ENCODE results near the gene OR2H2. TPM values are rescaled to one million over a fixed set of nuclear protein-coding genes. Genes with fewer than 3 reads are reported as not detected.

Gene OR2H2
- total and polyA plus RNA-seq, 2 donors: under 0.01 TPM; not detected in 1

GRCh38 chr6:29624520-29624961 lies 39.6 kb downstream of the OR2H2 start:
- H3K4me3 ChIP-seq (ENCODE audit: low read length in 2 of 2): no peak overlapping the region
- WGBS: 94% methylated on average over 3 of the region's 3 CpGs
- H3K27me3 ChIP-seq (ENCODE audit: control insufficient read depth in 2 of 2, insufficient read depth in 1 of 2, low read length in 1 of 2): peaks cover 23 to 62% of the 10 kb centered on the region in 2 donors
- H3K27ac ChIP-seq (ENCODE audit: low read depth in 1 of 2, low read length in 1 of 2): no peak overlapping the region
- no peaks in the 10 kb centered on the region for H3K9me3 ChIP-seq (ENCODE audit: control insufficient read depth in 2 of 2, insufficient read depth in 1 of 2, low read length in 1 of 2)
- peaks cover 3 to 9% of the 10 kb centered on the region in 2 donors for H3K4me1 ChIP-seq (ENCODE audit: control insufficient read depth in 2 of 2, insufficient read depth in 2 of 2, low read length in 2 of 2)
- DNase-seq (ENCODE audit: low read depth in 6 of 9, low spot score in 9 of 9): no peak
- H3K36me3 ChIP-seq (ENCODE audit: control insufficient read depth in 2 of 2, insufficient read depth in 2 of 2, low read length in 1 of 2): no peaks in the 10 kb centered on the region

DNA sequence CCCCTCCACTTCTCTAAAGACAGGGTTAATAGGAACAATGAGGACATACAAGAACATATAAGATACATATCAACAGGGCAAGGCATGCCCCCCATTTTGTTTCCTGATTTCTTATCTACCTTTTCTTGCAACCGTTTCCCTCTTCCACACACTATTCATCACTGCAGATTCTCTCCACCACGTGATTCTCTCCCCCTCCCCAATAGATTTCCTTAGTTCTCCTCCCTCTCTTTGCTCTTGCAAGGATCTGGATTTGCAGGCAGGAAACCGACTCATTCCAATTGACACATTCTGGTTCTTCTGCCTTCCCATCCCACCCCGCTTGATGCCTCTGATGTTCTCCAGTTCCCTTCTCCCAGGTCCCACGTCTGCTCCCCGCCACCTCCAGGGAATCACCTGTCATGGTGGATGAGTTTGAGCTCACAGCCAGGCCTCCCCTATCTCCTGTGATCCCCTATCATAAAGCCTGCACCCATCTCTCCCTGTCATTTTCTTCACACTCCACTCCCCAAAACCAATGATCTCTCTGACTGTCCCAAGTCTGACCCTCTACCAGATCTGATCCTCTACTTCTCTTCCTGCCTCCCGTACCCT lies 40.5 kb downstream of the OR2H2 start:
- 71% methylated on average over 7 of the region's 7 CpGs for WGBS

GRCh38 chr6:29626948-29627754 lies 42.2 kb downstream of the OR2H2 start:
- DNase-seq (ENCODE audit: low read depth in 6 of 9, low spot score in 9 of 9): no peak
- no peak overlapping the region for H3K27ac ChIP-seq (ENCODE audit: low read depth in 1 of 2, low read length in 1 of 2)
- 37% methylated on average over 31 of the region's 31 CpGs for WGBS

More for the DNA sequence above, 40.5 kb downstream of the OR2H2 start:
- Histone ChIP-seq H3K27ac (ENCODE audit: low read depth in 1 of 2, low read length in 1 of 2) (no peak overlapping the region), H3K36me3 (ENCODE audit: control insufficient read depth in 2 of 2, insufficient read depth in 2 of 2, low read length in 1 of 2) (no peaks in the 10 kb centered on the region), H3K9me3 (ENCODE audit: control insufficient read depth in 2 of 2, insufficient read depth in 1 of 2, low read length in 1 of 2) (no peaks in the 10 kb centered on the region), H3K4me1 (ENCODE audit: control insufficient read depth in 2 of 2, insufficient read depth in 2 of 2, low read length in 2 of 2) (peaks cover 3 to 9% of the 10 kb centered on the region in 2 donors), H3K4me3 (ENCODE audit: low read length in 2 of 2) (no peak overlapping the region), H3K27me3 (ENCODE audit: control insufficient read depth in 2 of 2, insufficient read depth in 1 of 2, low read length in 1 of 2) (peaks cover 24 to 71% of the 10 kb centered on the region in 2 donors)
- DNase-seq (ENCODE audit: low read depth in 6 of 9, low spot score in 9 of 9): no peak

GRCh38 chr6:29627755-29628418 lies 43.0 kb downstream of the OR2H2 start:
- peaks cover 32 to 95% of the 10 kb centered on the region in 2 donors for H3K27me3 ChIP-seq (ENCODE audit: control insufficient read depth in 2 of 2, insufficient read depth in 1 of 2, low read length in 1 of 2)
- no peak overlapping the region for H3K27ac ChIP-seq (ENCODE audit: low read depth in 1 of 2, low read length in 1 of 2)
- WGBS: 2% methylated on average over 51 of the region's 51 CpGs
- peak overlapping the region; percentile 37 to 60 for H3K4me3 ChIP-seq (ENCODE audit: low read length in 2 of 2)
- peak in 2 of 9 donors; percentile 8 to 25 for DNase-seq (ENCODE audit: low read depth in 6 of 9, low spot score in 9 of 9)
- H3K36me3 ChIP-seq (ENCODE audit: control insufficient read depth in 2 of 2, insufficient read depth in 2 of 2, low read length in 1 of 2): no peaks in the 10 kb centered on the region
- peaks cover 6 to 14% of the 10 kb centered on the region in 2 donors for H3K4me1 ChIP-seq (ENCODE audit: control insufficient read depth in 2 of 2, insufficient read depth in 2 of 2, low read length in 2 of 2)
- no peaks in the 10 kb centered on the region for H3K9me3 ChIP-seq (ENCODE audit: control insufficient read depth in 2 of 2, insufficient read depth in 1 of 2, low read length in 1 of 2)

More at GRCh38 chr6:29626948-29627754, 42.2 kb downstream of the OR2H2 start:
- Histone ChIP-seq H3K27me3 (ENCODE audit: control insufficient read depth in 2 of 2, insufficient read depth in 1 of 2, low read length in 1 of 2) (peaks cover 32 to 88% of the 10 kb centered on the region in 2 donors), H3K36me3 (ENCODE audit: control insufficient read depth in 2 of 2, insufficient read depth in 2 of 2, low read length in 1 of 2) (no peaks in the 10 kb centered on the region), H3K4me3 (ENCODE audit: low read length in 2 of 2) (peak overlapping the region; percentile 26 to 60), H3K4me1 (ENCODE audit: control insufficient read depth in 2 of 2, insufficient read depth in 2 of 2, low read length in 2 of 2) (peaks cover 5 to 12% of the 10 kb centered on the region in 2 donors), H3K9me3 (ENCODE audit: control insufficient read depth in 2 of 2, insufficient read depth in 1 of 2, low read length in 1 of 2) (no peaks in the 10 kb centered on the region)

DNA sequence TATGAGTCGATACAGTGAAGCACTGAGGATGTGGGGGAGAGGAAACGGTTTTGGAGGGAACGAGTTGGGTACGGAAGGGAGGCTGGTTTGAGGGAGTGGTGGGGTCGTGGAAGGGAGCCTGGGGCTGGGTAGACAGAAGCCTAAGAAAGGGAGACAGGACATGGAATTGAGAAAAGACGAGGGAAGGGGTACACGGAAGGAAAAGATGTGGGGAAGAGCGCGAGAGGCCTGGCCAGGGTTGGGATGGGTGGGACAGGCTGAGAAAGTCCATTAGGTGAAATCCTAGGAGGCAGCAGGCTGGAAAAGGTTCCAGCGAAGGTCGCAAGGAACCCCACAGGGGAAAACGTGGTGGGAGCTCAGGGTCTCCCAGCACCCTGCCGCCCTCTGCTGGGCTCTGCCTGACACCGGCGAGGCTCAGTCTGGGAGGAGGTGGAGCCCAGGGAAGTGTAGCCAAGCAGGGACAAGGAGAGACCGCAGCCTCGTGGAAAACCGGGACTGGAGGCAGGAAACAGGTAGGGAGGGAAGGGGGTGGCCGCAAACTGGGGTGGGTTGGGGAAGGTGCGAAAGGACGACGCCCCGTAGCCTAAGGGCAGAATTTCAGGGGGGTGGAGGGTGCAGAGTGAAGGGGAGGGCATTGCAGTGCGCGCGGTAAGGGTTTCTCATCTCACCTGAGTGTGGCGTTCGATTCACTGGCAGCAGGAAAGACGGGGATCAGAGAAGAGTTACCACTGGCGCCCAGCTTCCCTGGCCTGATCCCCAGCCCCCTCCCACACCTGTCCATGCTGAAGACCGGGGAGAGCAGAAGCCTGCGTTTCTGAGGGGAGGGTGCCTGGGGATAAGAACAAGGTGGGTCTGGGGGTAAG lies 43.7 kb downstream of the OR2H2 start:
- peak in 2 of 9 donors; percentile 28 to 32 for DNase-seq (ENCODE audit: low read depth in 6 of 9, low spot score in 9 of 9)

DNA sequence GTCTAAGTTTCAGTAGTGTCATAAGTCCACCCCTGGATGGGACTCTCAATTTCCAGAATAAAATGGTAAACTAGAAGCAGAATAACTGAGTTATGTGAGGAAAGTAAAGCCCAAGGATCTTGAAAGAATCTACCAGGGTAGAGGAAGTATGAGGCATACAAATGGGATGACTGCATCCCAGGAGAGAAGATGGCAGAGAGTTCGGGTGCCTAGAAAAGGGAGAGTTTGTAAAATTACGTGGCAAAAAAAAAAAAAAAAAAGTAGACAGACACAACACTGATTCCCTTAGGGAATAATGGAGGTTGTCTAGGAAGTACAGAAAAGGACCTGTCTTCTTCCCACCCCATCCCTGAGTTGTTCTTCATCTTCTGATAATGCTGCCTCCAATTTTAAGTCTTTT lies 44.6 kb downstream of the OR2H2 start:
- DNase-seq (ENCODE audit: low read depth in 6 of 9, low spot score in 9 of 9): no peak
- 93% methylated on average over 2 of the region's 2 CpGs for WGBS
- no peak overlapping the region for H3K27ac ChIP-seq (ENCODE audit: low read depth in 1 of 2, low read length in 1 of 2)
- no peaks in the 10 kb centered on the region for H3K9me3 ChIP-seq (ENCODE audit: control insufficient read depth in 2 of 2, insufficient read depth in 1 of 2, low read length in 1 of 2)
- peaks cover 6 to 16% of the 10 kb centered on the region in 2 donors for H3K4me1 ChIP-seq (ENCODE audit: control insufficient read depth in 2 of 2, insufficient read depth in 2 of 2, low read length in 2 of 2)
- peaks cover 35 to 98% of the 10 kb centered on the region in 2 donors for H3K27me3 ChIP-seq (ENCODE audit: control insufficient read depth in 2 of 2, insufficient read depth in 1 of 2, low read length in 1 of 2)
- H3K4me3 ChIP-seq (ENCODE audit: low read length in 2 of 2): no peak overlapping the region
- H3K36me3 ChIP-seq (ENCODE audit: control insufficient read depth in 2 of 2, insufficient read depth in 2 of 2, low read length in 1 of 2): no peaks in the 10 kb centered on the region

More for the DNA sequence above, 43.7 kb downstream of the OR2H2 start:
- H3K4me3 ChIP-seq (ENCODE audit: low read length in 2 of 2): peak overlapping the region; percentile 37 to 60
- H3K36me3 ChIP-seq (ENCODE audit: control insufficient read depth in 2 of 2, insufficient read depth in 2 of 2, low read length in 1 of 2): no peaks in the 10 kb centered on the region
- 2% methylated on average over 32 of the region's 32 CpGs for WGBS
- peaks cover 35 to 97% of the 10 kb centered on the region in 2 donors for H3K27me3 ChIP-seq (ENCODE audit: control insufficient read depth in 2 of 2, insufficient read depth in 1 of 2, low read length in 1 of 2)
- H3K27ac ChIP-seq (ENCODE audit: low read depth in 1 of 2, low read length in 1 of 2): no peak overlapping the region
- peaks cover 6 to 16% of the 10 kb centered on the region in 2 donors for H3K4me1 ChIP-seq (ENCODE audit: control insufficient read depth in 2 of 2, insufficient read depth in 2 of 2, low read length in 2 of 2)
- H3K9me3 ChIP-seq (ENCODE audit: control insufficient read depth in 2 of 2, insufficient read depth in 1 of 2, low read length in 1 of 2): no peaks in the 10 kb centered on the region

GRCh38 chr6:29630315-29630714 lies 45.4 kb downstream of the OR2H2 start:
- Histone ChIP-seq H3K9me3 (ENCODE audit: control insufficient read depth in 2 of 2, insufficient read depth in 1 of 2, low read length in 1 of 2) (no peaks in the 10 kb centered on the region), H3K36me3 (ENCODE audit: control insufficient read depth in 2 of 2, insufficient read depth in 2 of 2, low read length in 1 of 2) (no peaks in the 10 kb centered on the region), H3K27me3 (ENCODE audit: control insufficient read depth in 2 of 2, insufficient read depth in 1 of 2, low read length in 1 of 2) (peaks cover 35 to 95% of the 10 kb centered on the region in 2 donors), H3K27ac (ENCODE audit: low read depth in 1 of 2, low read length in 1 of 2) (no peak overlapping the region), H3K4me3 (ENCODE audit: low read length in 2 of 2) (no peak overlapping the region), H3K4me1 (ENCODE audit: control insufficient read depth in 2 of 2, insufficient read depth in 2 of 2, low read length in 2 of 2) (peaks cover 6 to 16% of the 10 kb centered on the region in 2 donors)
- WGBS: 96% methylated on average over 9 of the region's 9 CpGs
- no peak for DNase-seq (ENCODE audit: low read depth in 6 of 9, low spot score in 9 of 9)

GRCh38 chr6:29631209-29631810 lies 46.4 kb downstream of the OR2H2 start:
- H3K4me1 ChIP-seq (ENCODE audit: control insufficient read depth in 2 of 2, insufficient read depth in 2 of 2, low read length in 2 of 2): peaks cover 6 to 16% of the 10 kb centered on the region in 2 donors
- 81% methylated on average over 14 of the region's 14 CpGs for WGBS
- no peak overlapping the region for H3K27ac ChIP-seq (ENCODE audit: low read depth in 1 of 2, low read length in 1 of 2)

More at GRCh38 chr6:29631209-29631810, 46.4 kb downstream of the OR2H2 start:
- H3K4me3 ChIP-seq (ENCODE audit: low read length in 2 of 2): no peak overlapping the region
- DNase-seq (ENCODE audit: low read depth in 6 of 9, low spot score in 9 of 9): no peak
- no peaks in the 10 kb centered on the region for H3K9me3 ChIP-seq (ENCODE audit: control insufficient read depth in 2 of 2, insufficient read depth in 1 of 2, low read length in 1 of 2)
- peaks cover 29 to 88% of the 10 kb centered on the region in 2 donors for H3K27me3 ChIP-seq (ENCODE audit: control insufficient read depth in 2 of 2, insufficient read depth in 1 of 2, low read length in 1 of 2)
- no peaks in the 10 kb centered on the region for H3K36me3 ChIP-seq (ENCODE audit: control insufficient read depth in 2 of 2, insufficient read depth in 2 of 2, low read length in 1 of 2)

Data from thymus (tissue), 11 donors.